ENCODE measurements around the gene GPX4. TPM values are rescaled to one million over a fixed set of nuclear protein-coding genes. Genes with fewer than 3 reads are reported as not detected.

The GPX4 gene
- total and polyA plus RNA-seq, 10 donors: 138 to 562 (median 247) TPM

DNA sequence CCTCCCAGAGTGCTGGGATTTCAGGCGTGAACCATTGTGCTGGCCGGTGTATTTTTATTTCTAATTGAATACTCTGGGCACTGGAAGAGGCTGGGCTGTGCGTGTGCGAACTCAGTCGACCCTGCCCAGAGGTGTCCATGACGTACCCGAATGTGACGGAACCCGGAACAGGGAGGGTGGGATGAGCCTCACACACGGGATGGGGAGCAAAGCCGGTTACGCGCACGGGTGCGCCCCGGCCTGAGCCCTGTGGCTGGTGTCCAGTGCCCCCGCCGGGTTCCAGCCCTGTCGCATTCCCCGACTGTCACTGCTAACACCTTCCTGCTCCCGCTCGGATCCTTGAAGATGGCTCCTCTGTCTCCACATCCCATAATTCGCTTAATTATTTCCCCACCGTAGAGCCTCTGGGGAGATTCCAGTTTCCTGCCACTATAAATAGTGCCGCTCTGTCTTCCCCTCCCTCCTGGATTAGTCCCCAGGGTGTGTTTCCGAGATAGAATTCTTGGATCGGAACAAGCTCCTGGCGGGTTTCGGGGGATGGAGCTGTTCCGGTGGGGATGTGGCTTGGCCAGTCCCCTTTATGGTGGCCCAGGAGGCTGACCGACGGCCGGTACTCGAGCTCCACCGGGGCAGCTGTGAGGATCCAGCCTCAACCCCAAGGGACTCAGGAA, 48.3 kb downstream of the GPX4 start:
- TF ChIP-seq POLR2A (IDR thresholded peaks at IDR 0.05): no peak
- TF ChIP-seq POLR2AphosphoS5 (IDR thresholded peaks at IDR 0.05): peak; percentile 28 to 64 (median 56)
- TF ChIP-seq, protein P1, sequence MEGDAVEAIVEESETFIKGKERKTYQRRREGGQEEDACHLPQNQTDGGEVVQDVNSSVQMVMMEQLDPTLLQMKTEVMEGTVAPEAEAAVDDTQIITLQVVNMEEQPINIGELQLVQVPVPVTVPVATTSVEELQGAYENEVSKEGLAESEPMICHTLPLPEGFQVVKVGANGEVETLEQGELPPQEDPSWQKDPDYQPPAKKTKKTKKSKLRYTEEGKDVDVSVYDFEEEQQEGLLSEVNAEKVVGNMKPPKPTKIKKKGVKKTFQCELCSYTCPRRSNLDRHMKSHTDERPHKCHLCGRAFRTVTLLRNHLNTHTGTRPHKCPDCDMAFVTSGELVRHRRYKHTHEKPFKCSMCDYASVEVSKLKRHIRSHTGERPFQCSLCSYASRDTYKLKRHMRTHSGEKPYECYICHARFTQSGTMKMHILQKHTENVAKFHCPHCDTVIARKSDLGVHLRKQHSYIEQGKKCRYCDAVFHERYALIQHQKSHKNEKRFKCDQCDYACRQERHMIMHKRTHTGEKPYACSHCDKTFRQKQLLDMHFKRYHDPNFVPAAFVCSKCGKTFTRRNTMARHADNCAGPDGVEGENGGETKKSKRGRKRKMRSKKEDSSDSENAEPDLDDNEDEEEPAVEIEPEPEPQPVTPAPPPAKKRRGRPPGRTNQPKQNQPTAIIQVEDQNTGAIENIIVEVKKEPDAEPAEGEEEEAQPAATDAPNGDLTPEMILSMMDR (IDR thresholded peaks at IDR 0.05 in 8 of 11, conservative IDR thresholded peaks at IDR 0.05 in 3 of 11): no peak
- peak; percentile 76 for DNase-seq
- Histone ChIP-seq H3K4me1 (peaks cover 14 to 90% (median 74%) of the 10 kb centered on the region in 6 donors), H3K9me3 (no peaks in the 10 kb centered on the region), H3K36me3 (peaks cover 0 to 91% (median 51%) of the 10 kb centered on the region in 6 donors), H3K27ac (peak overlapping the region; percentile 53 to 95 (median 84)), H3K4me3 (no peak overlapping the region), H3K27me3 (replicated peaks in 1 of 7) (no peaks in the 10 kb centered on the region)
- intact Hi-C loops (cut with DNase I; ENCODE audit: low total_unique reads): no loop called here
- 69 to 89% (median 84%) methylated on average over 30 to 35 of the region's 35 CpGs for WGBS, 5 donors

DNA sequence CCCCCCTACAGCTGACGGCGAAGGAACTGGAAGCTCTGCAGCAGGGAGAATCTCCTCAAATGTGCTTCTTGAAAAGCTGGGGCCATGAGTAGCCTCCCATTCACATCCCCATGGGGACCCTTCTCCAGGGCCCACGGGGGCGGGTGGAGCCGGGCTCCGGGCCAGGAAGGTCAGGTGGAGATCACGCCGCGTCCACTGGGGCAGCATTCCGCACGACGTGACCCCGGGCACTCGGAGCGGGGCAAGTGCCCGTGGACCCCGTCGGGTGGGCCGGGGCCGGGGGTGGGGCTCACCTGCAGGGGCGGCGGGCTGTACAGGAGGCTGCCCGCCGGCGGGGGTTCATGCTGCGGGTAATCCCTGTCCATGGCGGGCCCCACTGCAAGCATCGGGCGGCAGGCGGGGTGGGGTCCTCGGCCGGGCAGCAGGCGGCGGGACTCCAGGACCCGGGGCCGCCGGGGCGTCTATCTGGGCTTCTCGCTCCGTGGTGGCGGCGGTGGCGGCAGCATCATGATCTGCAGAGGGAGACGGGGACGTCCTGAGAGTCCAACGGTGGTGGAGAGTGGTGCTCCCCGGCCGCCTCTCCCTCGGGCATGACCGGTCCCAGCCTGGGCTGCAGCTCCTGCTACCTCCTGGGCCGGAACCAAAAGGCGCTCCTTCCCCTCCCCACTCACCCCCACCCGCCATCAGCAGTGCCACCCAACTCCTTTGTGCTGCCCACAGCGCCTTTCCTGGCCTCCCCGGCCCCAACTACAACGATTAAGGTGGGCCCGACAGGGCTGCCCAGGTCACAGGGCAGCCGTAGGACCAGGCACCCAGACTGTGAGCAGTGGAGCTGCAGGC, 50.3 kb downstream of the GPX4 start:
- 86 to 94% (median 91%) methylated on average over 26 to 58 of the region's 58 CpGs for WGBS, 5 donors
- peaks cover 0 to 94% (median 45%) of the 10 kb centered on the region in 6 donors for H3K36me3 ChIP-seq
- H3K9me3 ChIP-seq: no peaks in the 10 kb centered on the region
- TF ChIP-seq POLR2A (IDR thresholded peaks at IDR 0.05) (no peak), POLR2AphosphoS5 (IDR thresholded peaks at IDR 0.05) (peak in 1 of 3 donors; percentile 12)
- TF ChIP-seq, protein P1 (IDR thresholded peaks at IDR 0.05 in 8 of 11, conservative IDR thresholded peaks at IDR 0.05 in 3 of 11): no peak
- no peaks in the 10 kb centered on the region for H3K27me3 ChIP-seq (replicated peaks in 1 of 7)
- H3K27ac ChIP-seq: peak overlapping the region; percentile 72 to 95 (median 91)
- peak overlapping the region in 7 of 8 donors; percentile 19 to 62 (median 37) for H3K4me3 ChIP-seq
- intact Hi-C loops (cut with DNase I; ENCODE audit: low total_unique reads): no loop called here
- peak; percentile 81 for DNase-seq
- H3K4me1 ChIP-seq: peaks cover 14 to 100% (median 80%) of the 10 kb centered on the region in 6 donors

DNA sequence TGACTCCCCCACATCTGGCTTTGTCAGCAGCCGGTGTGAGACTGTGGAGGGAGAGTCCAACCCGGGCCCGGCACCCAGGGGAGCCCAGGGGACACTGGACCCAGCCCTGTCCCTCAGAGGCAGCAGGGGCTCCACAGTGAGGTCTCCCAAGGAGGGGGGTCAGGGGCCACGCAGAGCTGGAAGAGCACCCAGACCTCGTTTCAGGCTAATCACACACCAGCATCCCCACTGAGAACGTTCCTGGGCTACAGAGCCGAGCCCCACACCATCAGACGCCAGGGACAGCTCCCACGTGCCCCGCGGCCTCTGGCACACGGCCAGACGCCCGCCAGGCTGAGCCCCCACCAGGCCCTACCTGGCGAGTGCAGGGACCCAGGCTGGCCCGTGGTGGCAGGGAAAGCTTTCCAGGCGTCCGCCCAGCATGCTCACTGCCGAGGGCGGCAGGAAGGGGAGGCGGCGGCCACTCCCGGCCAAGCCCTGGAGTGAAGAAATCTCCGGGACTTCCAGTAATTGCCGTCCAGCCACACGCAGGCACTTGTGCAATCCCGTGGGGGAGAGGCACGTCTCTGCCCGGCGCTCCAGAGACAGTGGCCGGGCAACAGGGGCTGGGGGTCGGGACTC, 51.0 kb downstream of the GPX4 start:
- Histone ChIP-seq H3K36me3 (peaks cover 0 to 87% (median 38%) of the 10 kb centered on the region in 6 donors), H3K4me3 (peak overlapping the region in 7 of 8 donors; percentile 19 to 62 (median 37)), H3K9me3 (no peaks in the 10 kb centered on the region), H3K27me3 (replicated peaks in 1 of 7) (no peaks in the 10 kb centered on the region), H3K27ac (peak overlapping the region; percentile 72 to 95 (median 91)), H3K4me1 (peaks cover 14 to 97% (median 74%) of the 10 kb centered on the region in 6 donors)
- intact Hi-C loops (cut with DNase I; ENCODE audit: low total_unique reads): no loop called here
- WGBS, 5 donors: 22 to 61% (median 36%) methylated on average over 7 to 32 of the region's 32 CpGs
- TF ChIP-seq POLR2A (IDR thresholded peaks at IDR 0.05) (no peak), POLR2AphosphoS5 (IDR thresholded peaks at IDR 0.05) (peak; percentile 90 to 97 (median 91))
- TF ChIP-seq, protein P1 (IDR thresholded peaks at IDR 0.05 in 8 of 11, conservative IDR thresholded peaks at IDR 0.05 in 3 of 11): peak in 2 of 11 experiments; percentile 21 to 23
- peak; percentile 95 for DNase-seq

All from spleen (tissue), 11 donors.